WTC11 (cell line): ENCODE data around the gene NES.

Experiments used
- CTCF ChIP-seq: fragments of 200-600 bp; IDR thresholded peaks from 2 replicates; pipeline ENCODE4 v1.8.0; 2022; ENCODE audit warnings: antibody characterized with exemption
- ETV6 ChIP-seq: sonication (generic); formaldehyde crosslinking; IDR thresholded peaks from 2 replicates; pipeline ENCODE4 v1.8.1; 2022; ENCODE audit warnings: mild to moderate bottlenecking, missing genetic modification reagents
- NFE2L1 ChIP-seq: sonication (generic); formaldehyde crosslinking; IDR thresholded peaks from 2 replicates; pipeline ENCODE4 v1.8.1; 2023; ENCODE audit warnings: missing genetic modification reagents
- SMAD4 ChIP-seq: sonication (generic); formaldehyde crosslinking; IDR thresholded peaks from 2 replicates; pipeline ENCODE4 v1.8.0; 2022; ENCODE audit warnings: mild to moderate bottlenecking, missing genetic modification reagents
- SP1 ChIP-seq: sonication (generic); formaldehyde crosslinking; conservative IDR thresholded peaks from 2 replicates; pipeline ENCODE4 v1.8.1; 2022; ENCODE audit warnings: missing genetic modification reagents
- TCF7 ChIP-seq: sonication (generic); formaldehyde crosslinking; IDR thresholded peaks from 2 replicates; pipeline ENCODE4 v1.8.0; 2022; ENCODE audit warnings: mild to moderate bottlenecking, low read depth, missing genetic modification reagents, moderate library complexity
- TP53 ChIP-seq: sonication (generic); formaldehyde crosslinking; IDR thresholded peaks from 2 replicates; pipeline ENCODE4 v1.8.1; 2023; ENCODE audit warnings: mild to moderate bottlenecking, missing genetic modification reagents
- ZBTB43 ChIP-seq: sonication (generic); formaldehyde crosslinking; IDR thresholded peaks from 2 replicates; pipeline ENCODE4 v1.8.1; 2023; ENCODE audit warnings: mild to moderate bottlenecking, missing genetic modification reagents
- ZNF232 ChIP-seq: sonication (generic); formaldehyde crosslinking; IDR thresholded peaks from 2 replicates; pipeline ENCODE4 v1.8.0; 2022; ENCODE audit warnings: mild to moderate bottlenecking, missing genetic modification reagents

GRCh38 chr1:156706657-156707416, 29.6 kb upstream of the NES start:
- no peak for TF ChIP-seq ZBTB43 (CRISPR knock-in tag)
- no peak for TF ChIP-seq TP53 (CRISPR knock-in tag)
- TF ChIP-seq CTCF, result no peak
- no peak for TF ChIP-seq ETV6 (CRISPR knock-in tag)
- TF ChIP-seq ZNF232 (CRISPR knock-in tag), result no peak
- no peak for TF ChIP-seq SP1 (CRISPR knock-in tag)
- TF ChIP-seq SMAD4, result no peak
- no peak for TF ChIP-seq NFE2L1
- TF ChIP-seq TCF7 (CRISPR knock-in tag), result no peak
